ENCODE measurements around the gene RER1.
"Not testable (repeated sequence)": the region's sequence is repeated elsewhere in the genome, so short reads cannot be mapped to it uniquely, and the experiment has no call there.

- not testable (repeated sequence) for TF ChIP-seq MXI1 (conservative IDR thresholded peaks at IDR 0.05; ENCODE audit: poor library complexity, severe bottlenecking); RAD21 (conservative IDR thresholded peaks at IDR 0.05); POLR2AphosphoS5 (IDR thresholded peaks at IDR 0.05); EP300 (conservative IDR thresholded peaks at IDR 0.05; ENCODE audit: poor library complexity, severe bottlenecking)
These were observed 48.7 kb downstream of the RER1 start for GRCh38 chr1:2440346-2440745.
